Neural cell (in vitro differentiated cells): ENCODE results near the gene BCHE. TPM values are rescaled to one million over a fixed set of nuclear protein-coding genes. Genes with fewer than 3 reads are reported as not detected.

ENCODE experiments used
- H2AFZ ChIP-seq: fragments of 200-600, 300-800 bp; sonication (generic), shearing (Covaris generic); 2 replicates; pipeline ENCODE4 v1.6.0; 2014; ENCODE audit warnings: low read depth, mild to moderate bottlenecking, antibody characterized with exemption, low read length, moderate library complexity
- H3F3A ChIP-seq: fragments of 200-600 bp; shearing (Covaris generic); 2 replicates; pipeline ENCODE4 v1.6.1; 2016; ENCODE audit warnings: mild to moderate bottlenecking, moderate library complexity, mixed read lengths, antibody characterized with exemption, low read length; ENCODE audit not compliant: insufficient read depth, poor library complexity, severe bottlenecking
- H3K27ac ChIP-seq: fragments of 200-600, 300-800 bp; sonication (generic), shearing (Covaris generic); 2 replicates; pipeline ENCODE4 v1.5.1; 2014; ENCODE audit warnings: mild to moderate bottlenecking, low read length, moderate library complexity
- H3K27me3 ChIP-seq: fragments of 300-800, 200-600 bp; sonication (generic), shearing (Covaris generic); 2 replicates; pipeline ENCODE4 v1.6.0; 2014; ENCODE audit warnings: mild to moderate bottlenecking, low read depth, low read length, moderate library complexity; ENCODE audit not compliant: insufficient read depth
- H3K36me3 ChIP-seq: fragments of 300-800, 200-600 bp; sonication (generic), shearing (Covaris generic); 2 replicates; pipeline ENCODE4 v1.5.1; 2014; ENCODE audit warnings: mild to moderate bottlenecking, antibody characterized with exemption, low read length, moderate library complexity; ENCODE audit not compliant: insufficient read depth
- H3K4me2 ChIP-seq: fragments of 300-800, 200-600 bp; sonication (generic), shearing (Covaris generic); 2 replicates; pipeline ENCODE4 v1.6.0; 2014; ENCODE audit warnings: mild to moderate bottlenecking, low read length
- H3K4me3 ChIP-seq: fragments of 300-800, 200-600 bp; sonication (generic), shearing (Covaris generic); 2 replicates; pipeline ENCODE4 v1.5.1; 2014; ENCODE audit warnings: mild to moderate bottlenecking, low read length, moderate library complexity
- H3K79me2 ChIP-seq: fragments of 200-600 bp; shearing (Covaris generic); replicated peaks from 2 replicates; pipeline ENCODE4 v1.6.0; 2014; ENCODE audit warnings: mild to moderate bottlenecking, low read length, moderate library complexity; ENCODE audit not compliant: insufficient read depth
- H3K9ac ChIP-seq: fragments of 300-800, 200-600 bp; sonication (generic), shearing (Covaris generic); 2 replicates; pipeline ENCODE4 v1.6.1; 2016; ENCODE audit warnings: mild to moderate bottlenecking, low read length, mixed read lengths
- H3K9me2 ChIP-seq: fragments of 200-600 bp; shearing (Covaris generic); 2 replicates; pipeline ENCODE4 v1.6.1; 2016; ENCODE audit warnings: mild to moderate bottlenecking, low read length, mixed read lengths; ENCODE audit not compliant: insufficient read depth
- H3K9me3 ChIP-seq: fragments of 200-600, 300-800 bp; sonication (generic), shearing (Covaris generic); 2 replicates; pipeline ENCODE4 v1.6.1; 2016; ENCODE audit warnings: mild to moderate bottlenecking, mixed run types, low read length, moderate library complexity, mixed read lengths
- H4K20me1 ChIP-seq: fragments of 200-600 bp; shearing (Covaris generic); 2 replicates; pipeline ENCODE4 v1.6.1; 2016; ENCODE audit warnings: mild to moderate bottlenecking, mixed run types; ENCODE audit not compliant: insufficient read depth
- CTCF ChIP-seq: fragments of 450-650 bp; IDR thresholded peaks from 2 replicates; pipeline ENCODE4 v1.5.1; 2014; ENCODE audit warnings: antibody characterized with exemption, mild to moderate bottlenecking, moderate library complexity; ENCODE audit not compliant: poor library complexity, severe bottlenecking
- EP300 ChIP-seq: fragments of 450-650 bp; conservative IDR thresholded peaks from 2 replicates; pipeline ENCODE4 v1.6.1; 2014; ENCODE audit warnings: antibody characterized with exemption, mild to moderate bottlenecking, moderate library complexity; ENCODE audit not compliant: poor library complexity, severe bottlenecking
- EZH2 ChIP-seq: fragments of 200-600, 300-800 bp; shearing (Covaris generic), sonication (generic); IDR thresholded peaks from 2 replicates; pipeline ENCODE4 v1.6.1; 2014; ENCODE audit warnings: antibody characterized with exemption, low read length, borderline replicate concordance, mild to moderate bottlenecking; ENCODE audit not compliant: insufficient read depth, poor library complexity, severe bottlenecking
- MXI1 ChIP-seq: fragments of 450-650 bp; conservative IDR thresholded peaks from 2 replicates; pipeline ENCODE4 v1.6.1; 2014; ENCODE audit warnings: antibody characterized with exemption, mild to moderate bottlenecking; ENCODE audit not compliant: poor library complexity, severe bottlenecking
- POLR2AphosphoS5 ChIP-seq: IDR thresholded peaks from 2 replicates; pipeline ENCODE4 v1.6.1; 2012
- RAD21 ChIP-seq: fragments of 450-650 bp; conservative IDR thresholded peaks from 2 replicates; pipeline ENCODE4 v1.6.1; 2014; ENCODE audit warnings: antibody characterized with exemption, mild to moderate bottlenecking, moderate library complexity
- REST ChIP-seq: IDR thresholded peaks from 2 replicates; pipeline ENCODE4 v1.6.1; 2012; ENCODE audit warnings: borderline replicate concordance
- SMC3 ChIP-seq: fragments of 450-650 bp; conservative IDR thresholded peaks from 2 replicates; pipeline ENCODE4 v1.6.1; 2014; ENCODE audit warnings: antibody characterized with exemption, mild to moderate bottlenecking, moderate library complexity; ENCODE audit not compliant: poor library complexity
- TAF1 ChIP-seq: IDR thresholded peaks from 2 replicates; pipeline ENCODE4 v1.6.1; 2012; ENCODE audit warnings: low read depth
- polyA plus RNA-seq: library from polyadenylated mRNA; depleted of rRNA; stranded (reverse); fragments of >200 nt; gene quantifications from 2 replicates; pipeline ENCODE4 v1.2.3, GENCODE V29; 2014

The BCHE gene
- polyA plus RNA-seq, 1 donor from 2014 or later, result 2.6 TPM

- Histone ChIP-seq H3K4me2 (no peak overlapping the region), H3K27ac (no peak overlapping the region), H3K36me3 (no peaks in the 10 kb centered on the region), H3K79me2 (no peaks in the 10 kb centered on the region), H3F3A (no peaks in the 10 kb centered on the region), H3K9ac (no peak overlapping the region), H4K20me1 (no peaks in the 10 kb centered on the region), H3K9me2 (no peaks in the 10 kb centered on the region), H2AFZ (no peak overlapping the region), H3K4me3 (no peak overlapping the region), H3K27me3 (no peaks in the 10 kb centered on the region), H3K9me3 (no peaks in the 10 kb centered on the region)
- TF ChIP-seq SMC3, result no peak
- TF ChIP-seq REST, result no peak
- no peak for TF ChIP-seq TAF1
- no peak for TF ChIP-seq CTCF
- no peak for TF ChIP-seq EZH2
Measured at GRCh38 chr3:165770781-165771180, 66.4 kb downstream of the BCHE start.

GRCh38 chr3:165768680-165769079, 68.5 kb downstream of the BCHE start:
- Histone ChIP-seq H3K79me2 (no peaks in the 10 kb centered on the region), H3F3A (no peaks in the 10 kb centered on the region), H2AFZ (no peak overlapping the region), H3K36me3 (no peaks in the 10 kb centered on the region), H3K9me2 (no peaks in the 10 kb centered on the region), H3K27me3 (no peaks in the 10 kb centered on the region), H3K4me2 (no peak overlapping the region), H3K9me3 (no peaks in the 10 kb centered on the region), H3K27ac (no peak overlapping the region), H3K4me3 (no peak overlapping the region), H4K20me1 (no peaks in the 10 kb centered on the region), H3K9ac (no peak overlapping the region)
- TF ChIP-seq EZH2 (no peak), POLR2AphosphoS5 (no peak), MXI1 (no peak), CTCF (no peak), TAF1 (no peak), SMC3 (no peak), RAD21 (no peak), EP300 (no peak), REST (no peak)
